Right lobe of liver (tissue), 6 donors: Measurements from ENCODE around the gene RASA2. TPM values are rescaled to one million over a fixed set of nuclear protein-coding genes. Genes with fewer than 3 reads are reported as not detected.
A peak's percentile ranks its signal among the peaks of the same experiment; 100 is the strongest.

ENCODE experiments used
- ATAC-seq, 4 donors: fragments of 200-7000 bp; cut with Tn5 transposase; one replicate each; pipeline ENCODE4 v1.9.1; 2020; ENCODE audit warnings: mild to moderate bottlenecking in 4 of 4, moderate library complexity in 4 of 4
- DNase-seq, 3 donors: peaks; one replicate each; pipeline ENCODE4 v3.0.0-alpha.2; 2020
- H3K27ac ChIP-seq, 3 donors: fragments of 200-600 bp; one replicate each; pipeline ENCODE4 v1.8.0; 2022
- H3K27me3 ChIP-seq, 2 donors: fragments of 200-600 bp; one replicate each; pipeline ENCODE4 v1.8.0; 2022
- H3K36me3 ChIP-seq, 4 donors: fragments of 200-600 bp; sonication (generic) in 1 of 4; one replicate each; pipeline versions ENCODE4 v1.5.1 to v1.8.0; 2017 to 2022; ENCODE audit warnings: control low read depth in 1 of 4
- H3K4me1 ChIP-seq, 4 donors: fragments of 200-600 bp; sonication (generic) in 1 of 4; one replicate each; pipeline versions ENCODE4 v1.5.1 to v1.8.0; 2017 to 2022; ENCODE audit warnings: control low read depth in 1 of 4
- H3K4me3 ChIP-seq, 3 donors: fragments of 200-600 bp; one replicate each; pipeline ENCODE4 v1.8.0; 2022
- H3K9me3 ChIP-seq, 4 donors: fragments of 200-600 bp; sonication (generic) in 1 of 4; one replicate each; pipeline versions ENCODE4 v1.5.1 to v1.8.0; 2017 to 2022; ENCODE audit warnings: control low read depth in 1 of 4
- POLR2A ChIP-seq: fragments of 450-650 bp; IDR thresholded peaks from one replicate; pipeline ENCODE4 v1.6.1; 2017; ENCODE audit warnings: antibody characterized with exemption, mild to moderate bottlenecking
- WGBS: methylation state at CpG from one replicate; pipeline ENCODE4 v1.1.6; 2018; ENCODE audit warnings: low coverage, low lambda C conversion rate; ENCODE audit not compliant: insufficient coverage; ENCODE audit errors: missing lambda C conversion rate; 5-methylcytosine and 5-hydroxymethylcytosine counted together
- intact Hi-C, 2 donors: fragments of 100-400 bp; cut with DNase I; formaldehyde crosslinking; loops; one replicate each; pipeline versions ENCODE4 v1.11.2 to v1.14.1; 2022
- total RNA-seq, 6 experiments: library from RNA; depleted of rRNA in 2 of 6; stranded (reverse); fragments of >200 nt in 2 of 6; fragmentation: NEBNext Ultra II Directional in 3 of 6; extraction: Animal tissue kit (Norgen Biotek cat#: 25700) in 3 of 6; gene quantifications; one replicate each; pipeline versions ENCODE4 v1.1.0 to v1.2.4, GENCODE V29; 2016 to 2023
- TF ChIP-seq, protein P1 (sequence below), 4 donors: fragments of 200-600 bp in 3 of 4; fragments of 450-650 bp in 1 of 4; IDR thresholded peaks; one replicate each; pipeline versions ENCODE4 v1.5.1 to v1.8.0; 2016 to 2022; ENCODE audit warnings: antibody characterized with exemption in 4 of 4, mild to moderate bottlenecking in 2 of 4
- donor health status: DM: no; HTN: yes; CAD: no.
- donor health status: DM: no; HTN: no; CAD: no.
- donor health status: DM: no; HTN: no; CAD: no.
- donor health status: DM: no; HTN: yes; CAD: no.
- donor health status: DM: no; HTN: yes; CAD: no.

The RASA2 gene
- total RNA-seq, 6 experiments from 2014 or later = 3.5 to 7.9 (median 5.5) TPM

DNA sequence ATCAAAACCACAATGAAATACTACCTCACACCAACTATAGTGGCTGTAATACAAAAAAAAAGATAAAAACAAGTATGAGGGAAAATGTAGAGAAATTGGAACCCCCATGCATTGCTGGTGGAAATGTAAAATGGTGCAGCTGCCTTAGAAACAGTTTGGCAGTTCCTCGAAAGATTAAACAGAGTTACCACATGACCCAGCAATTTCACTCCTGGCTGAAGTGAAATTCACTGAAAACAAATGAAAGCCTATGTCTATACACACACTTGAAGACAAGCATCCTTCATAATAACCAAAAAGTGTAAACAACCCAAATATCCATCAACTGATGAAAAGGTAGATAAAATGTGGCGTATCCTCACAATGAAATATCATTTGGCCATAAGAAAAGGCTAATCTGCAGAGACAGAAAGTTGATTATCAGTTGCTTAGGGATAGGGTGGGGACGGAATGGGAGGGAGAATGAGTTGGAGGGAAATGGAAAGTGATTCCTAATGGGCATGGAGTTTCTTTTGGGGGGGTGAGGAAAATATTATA is 20.1 kb upstream of the RASA2 start:
- Histone ChIP-seq H3K27me3 (no peaks in the 10 kb centered on the region), H3K4me1 (no peaks in the 10 kb centered on the region), H3K9me3 (no peaks in the 10 kb centered on the region), H3K27ac (no peak overlapping the region), H3K36me3 (no peaks in the 10 kb centered on the region), H3K4me3 (no peak overlapping the region)
- TF ChIP-seq, protein P1, sequence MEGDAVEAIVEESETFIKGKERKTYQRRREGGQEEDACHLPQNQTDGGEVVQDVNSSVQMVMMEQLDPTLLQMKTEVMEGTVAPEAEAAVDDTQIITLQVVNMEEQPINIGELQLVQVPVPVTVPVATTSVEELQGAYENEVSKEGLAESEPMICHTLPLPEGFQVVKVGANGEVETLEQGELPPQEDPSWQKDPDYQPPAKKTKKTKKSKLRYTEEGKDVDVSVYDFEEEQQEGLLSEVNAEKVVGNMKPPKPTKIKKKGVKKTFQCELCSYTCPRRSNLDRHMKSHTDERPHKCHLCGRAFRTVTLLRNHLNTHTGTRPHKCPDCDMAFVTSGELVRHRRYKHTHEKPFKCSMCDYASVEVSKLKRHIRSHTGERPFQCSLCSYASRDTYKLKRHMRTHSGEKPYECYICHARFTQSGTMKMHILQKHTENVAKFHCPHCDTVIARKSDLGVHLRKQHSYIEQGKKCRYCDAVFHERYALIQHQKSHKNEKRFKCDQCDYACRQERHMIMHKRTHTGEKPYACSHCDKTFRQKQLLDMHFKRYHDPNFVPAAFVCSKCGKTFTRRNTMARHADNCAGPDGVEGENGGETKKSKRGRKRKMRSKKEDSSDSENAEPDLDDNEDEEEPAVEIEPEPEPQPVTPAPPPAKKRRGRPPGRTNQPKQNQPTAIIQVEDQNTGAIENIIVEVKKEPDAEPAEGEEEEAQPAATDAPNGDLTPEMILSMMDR (IDR thresholded peaks at IDR 0.05) = no peak
- no peak for TF ChIP-seq POLR2A
- no peak for DNase-seq
- intact Hi-C loops = no loop called here
- ATAC-seq = no peak
- WGBS = 77% methylated on average over 2 of the region's 3 CpGs

DNA sequence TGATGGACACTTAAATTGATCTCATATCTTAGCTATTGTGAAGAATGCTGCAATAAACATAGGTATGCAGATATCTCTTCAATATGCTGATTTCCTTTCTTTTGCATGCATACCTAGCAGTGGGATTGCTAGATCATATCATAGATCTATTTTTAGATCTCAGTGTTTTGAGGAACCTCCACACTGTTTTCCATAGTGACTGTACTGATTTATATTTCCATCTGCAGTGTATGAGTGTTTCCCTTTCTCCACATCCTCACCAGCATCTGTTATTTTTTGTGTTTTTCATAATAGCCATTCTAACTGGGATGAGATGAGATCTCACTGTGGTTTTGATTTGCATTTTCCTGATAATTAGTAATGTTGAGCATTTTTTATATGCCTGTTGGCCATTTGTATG is 17.1 kb upstream of the RASA2 start:
- H3K36me3 ChIP-seq = no peaks in the 10 kb centered on the region
- H3K27ac ChIP-seq = no peak overlapping the region
- no peak for TF ChIP-seq POLR2A
- TF ChIP-seq, protein P1 (IDR thresholded peaks at IDR 0.05) = no peak
- DNase-seq = no peak
- ATAC-seq = no peak
- no peaks in the 10 kb centered on the region for H3K4me1 ChIP-seq
- no peaks in the 10 kb centered on the region for H3K27me3 ChIP-seq
- no peaks in the 10 kb centered on the region for H3K9me3 ChIP-seq
- H3K4me3 ChIP-seq = no peak overlapping the region
- intact Hi-C loops = no loop called here

DNA sequence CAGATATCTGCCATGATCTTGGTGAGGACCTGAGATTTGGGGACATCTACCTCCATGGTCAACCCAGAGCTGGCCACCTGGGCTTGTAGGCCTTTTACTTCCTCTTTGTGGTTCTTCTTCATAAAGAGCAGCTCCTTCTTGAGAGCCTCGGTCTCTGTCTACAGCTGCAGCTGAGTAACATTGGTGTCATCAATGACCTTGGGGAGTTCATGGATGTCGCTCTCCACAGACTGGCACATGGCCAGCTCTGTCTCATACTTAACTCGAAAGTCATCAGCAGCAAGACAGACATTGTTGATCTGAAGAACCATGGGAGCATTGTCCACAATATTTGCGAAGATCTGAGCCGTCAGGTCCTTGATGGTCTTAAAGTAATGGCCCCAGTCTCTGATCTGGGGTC is 15.7 kb upstream of the RASA2 start:
- ATAC-seq (no peak), DNase-seq (no peak)
- no peaks in the 10 kb centered on the region for H3K27me3 ChIP-seq
- no peaks in the 10 kb centered on the region for H3K9me3 ChIP-seq
- H3K36me3 ChIP-seq = no peaks in the 10 kb centered on the region
- WGBS = 86% methylated on average over 3 of the region's 5 CpGs
- no peak for TF ChIP-seq POLR2A
- TF ChIP-seq, protein P1 (IDR thresholded peaks at IDR 0.05) = no peak
- no peak overlapping the region for H3K4me3 ChIP-seq
- H3K4me1 ChIP-seq = no peaks in the 10 kb centered on the region
- no peak overlapping the region for H3K27ac ChIP-seq
- intact Hi-C loops = no loop called here

DNA sequence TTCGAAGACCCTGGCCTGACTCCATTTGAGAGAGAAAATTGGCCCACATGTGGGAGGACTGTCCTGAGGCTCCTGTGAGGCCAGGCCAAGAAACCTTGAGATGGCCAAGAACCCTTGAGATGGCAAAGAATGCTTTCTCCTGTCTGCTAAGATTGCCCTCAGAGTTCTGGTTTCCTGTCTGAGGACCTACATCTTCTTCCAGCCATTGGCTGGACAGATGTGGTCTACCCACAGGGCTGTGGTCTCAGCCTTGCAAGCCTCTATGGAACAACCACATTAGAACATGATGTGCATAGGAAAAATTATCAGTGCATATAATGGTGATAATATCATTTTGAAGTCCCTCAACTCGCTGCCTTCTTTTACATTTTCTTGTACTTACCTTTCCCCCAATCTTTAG is 10.8 kb upstream of the RASA2 start:
- 83% methylated on average over 2 of the region's 2 CpGs for WGBS
- intact Hi-C loops = loop anchor here in 1 of 2 donors (5.0 kb wide), 1 partner anchor 86 kb away; no protein-coding TSS in a partner anchor
- Histone ChIP-seq H3K4me1 (no peaks in the 10 kb centered on the region), H3K4me3 (no peak overlapping the region), H3K9me3 (no peaks in the 10 kb centered on the region), H3K36me3 (no peaks in the 10 kb centered on the region), H3K27ac (no peak overlapping the region), H3K27me3 (no peaks in the 10 kb centered on the region)
- TF ChIP-seq POLR2A = no peak
- TF ChIP-seq, protein P1 (IDR thresholded peaks at IDR 0.05) = no peak
- DNase-seq (no peak), ATAC-seq (peak in 2 of 4 donors; percentile 14 to 22)

DNA sequence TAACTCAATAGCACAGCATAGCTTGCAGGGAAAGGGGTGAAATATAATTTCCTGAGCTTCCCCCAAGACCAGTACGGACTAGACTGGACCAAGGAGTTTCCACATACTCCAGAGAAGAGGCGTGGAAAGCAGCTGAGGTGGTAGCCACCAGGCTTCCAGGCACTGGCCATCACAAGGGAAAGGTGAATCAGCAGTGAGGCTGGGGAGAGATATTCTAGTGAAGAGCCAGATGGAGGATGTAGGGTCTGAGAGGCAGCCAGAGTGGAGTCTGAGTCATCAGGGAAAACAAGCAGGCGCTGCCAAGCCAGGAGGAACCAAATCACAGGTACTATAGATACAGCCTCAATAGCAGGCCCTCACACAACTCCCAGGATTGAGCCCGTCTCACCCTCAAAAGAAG is 9.6 kb upstream of the RASA2 start:
- WGBS = 83% methylated on average over 2 of the region's 4 CpGs
- no peaks in the 10 kb centered on the region for H3K9me3 ChIP-seq
- TF ChIP-seq, protein P1 (IDR thresholded peaks at IDR 0.05) = no peak
- TF ChIP-seq POLR2A = no peak
- no peaks in the 10 kb centered on the region for H3K4me1 ChIP-seq
- ATAC-seq = peak in 1 of 4 donors; percentile 76
- no peak overlapping the region for H3K27ac ChIP-seq
- H3K36me3 ChIP-seq = no peaks in the 10 kb centered on the region
- no peak overlapping the region for H3K4me3 ChIP-seq
- DNase-seq = no peak
- H3K27me3 ChIP-seq = no peaks in the 10 kb centered on the region
- intact Hi-C loops = loop anchor here in 1 of 2 donors (5.0 kb wide), 1 partner anchor 85 kb away; no protein-coding TSS in a partner anchor
